GM21786 (cell line): ENCODE data around the gene UPP1.
"Not testable (repeated sequence)": the region's sequence is repeated elsewhere in the genome, so short reads cannot be mapped to it uniquely, and the experiment has no call there.

Experiments
- ATAC-seq: cut with Tn5 transposase; IDR thresholded peaks from one replicate; pipeline ENCODE4 v1.9.1; 2021; ENCODE audit not compliant: unreplicated experiment

UPP1 gene

GRCh38 chr7:48109848-48110663 is 21.0 kb downstream of the UPP1 start:
- peak; percentile 91 for ATAC-seq

GRCh38 chr7:48110868-48111267 is 21.8 kb downstream of the UPP1 start:
- no peak for ATAC-seq

- ATAC-seq = no peak
These were observed 22.5 kb downstream of the UPP1 start for GRCh38 chr7:48111596-48111995.

- ATAC-seq = no peak
These were observed 23.5 kb downstream of the UPP1 start for GRCh38 chr7:48112401-48113165.

GRCh38 chr7:48113275-48113674 is 24.2 kb downstream of the UPP1 start:
- ATAC-seq = no peak

GRCh38 chr7:48114115-48114514 is 25.1 kb downstream of the UPP1 start:
- ATAC-seq = no peak

- ATAC-seq = no peak
These were observed 25.5 kb downstream of the UPP1 start for GRCh38 chr7:48114589-48114988.

GRCh38 chr7:48116043-48116442 is 27.0 kb downstream of the UPP1 start:
- no peak for ATAC-seq

GRCh38 chr7:48118041-48118440 is 29.0 kb downstream of the UPP1 start:
- ATAC-seq = no peak

GRCh38 chr7:48120536-48120935 is 31.5 kb downstream of the UPP1 start:
- ATAC-seq = not testable (repeated sequence)

GRCh38 chr7:48126037-48126436 is 37.0 kb downstream of the UPP1 start:
- ATAC-seq = no peak

- ATAC-seq = peak; percentile 66
These were observed 41.6 kb downstream of the UPP1 start for GRCh38 chr7:48130658-48131108.

- ATAC-seq = no peak
These were observed 43.7 kb downstream of the UPP1 start for GRCh38 chr7:48132792-48133191.

- ATAC-seq = no peak
These were observed 50.4 kb downstream of the UPP1 start for GRCh38 chr7:48139459-48139858.

GRCh38 chr7:48140001-48140681 is 51.1 kb downstream of the UPP1 start:
- no peak for ATAC-seq

GRCh38 chr7:48141521-48141920 is 52.5 kb downstream of the UPP1 start:
- no peak for ATAC-seq

- ATAC-seq = no peak
These were observed 55.3 kb downstream of the UPP1 start for GRCh38 chr7:48144291-48144768.

GRCh38 chr7:48147078-48147591 is 58.1 kb downstream of the UPP1 start:
- ATAC-seq = no peak

- ATAC-seq = not testable (repeated sequence)
These were observed 58.6 kb downstream of the UPP1 start for GRCh38 chr7:48147690-48148089.

- ATAC-seq = no peak
These were observed 59.2 kb downstream of the UPP1 start for GRCh38 chr7:48148311-48148710.

GRCh38 chr7:48149058-48149457 is 60.0 kb downstream of the UPP1 start:
- ATAC-seq = no peak
